H9 (cell line): ENCODE data around the gene ZNF135. TPM values are rescaled to one million over a fixed set of nuclear protein-coding genes. Genes with fewer than 3 reads are reported as not detected.
A peak's percentile ranks its signal among the peaks of the same experiment; 100 is the strongest.

Source experiments
- DNase-seq: peaks from one replicate; pipeline ENCODE4 v3.0.0-alpha.2; 2017
- H2AFZ ChIP-seq: one replicate; pipeline ENCODE4 v1.6.1; 2013; ENCODE audit warnings: mild to moderate bottlenecking, low read length, control low read depth, moderate library complexity
- H2AK5ac ChIP-seq: 2 replicates; pipeline ENCODE4 v1.6.1; 2013; ENCODE audit warnings: low read length, control low read depth, mixed read lengths; ENCODE audit not compliant: insufficient read length
- H2BK120ac ChIP-seq: one replicate; pipeline ENCODE4 v1.6.1; 2013; ENCODE audit warnings: low read depth, mild to moderate bottlenecking, low read length, control low read depth, inconsistent platforms; ENCODE audit not compliant: poor library complexity, severe bottlenecking
- H2BK12ac ChIP-seq: 2 replicates; pipeline ENCODE4 v1.6.1; 2013; ENCODE audit warnings: low read length, control low read depth, mixed read lengths, low read depth; ENCODE audit not compliant: insufficient read length
- H2BK15ac ChIP-seq: 2 replicates; pipeline ENCODE4 v1.6.1; 2013; ENCODE audit warnings: low read depth, low read length, control low read depth
- H2BK20ac ChIP-seq: one replicate; pipeline ENCODE4 v1.6.1; 2013; ENCODE audit warnings: low read depth, mild to moderate bottlenecking, low read length, control low read depth, inconsistent platforms; ENCODE audit not compliant: poor library complexity, severe bottlenecking
- H2BK5ac ChIP-seq: 2 replicates; pipeline ENCODE4 v1.6.1; 2013; ENCODE audit warnings: low read length, control low read depth, mixed read lengths; ENCODE audit not compliant: insufficient read length
- H3K14ac ChIP-seq: 2 replicates; pipeline ENCODE4 v1.6.1; 2013; ENCODE audit warnings: low read length, control low read depth; ENCODE audit not compliant: insufficient read depth
- H3K18ac ChIP-seq: 2 replicates; pipeline ENCODE4 v1.6.1; 2013; ENCODE audit warnings: low read depth, mild to moderate bottlenecking, mixed read lengths, low read length, control low read depth; ENCODE audit not compliant: insufficient read length
- H3K23ac ChIP-seq: 2 replicates; pipeline ENCODE4 v1.6.1; 2013; ENCODE audit warnings: low read length, control low read depth, mixed read lengths, low read depth; ENCODE audit not compliant: insufficient read length
- H3K23me2 ChIP-seq: 2 replicates; pipeline ENCODE4 v1.6.1; 2013; ENCODE audit warnings: low read depth, mild to moderate bottlenecking, mixed read lengths, low read length, control low read depth; ENCODE audit not compliant: insufficient read length, poor library complexity, severe bottlenecking
- H3K27ac ChIP-seq: 2 replicates; pipeline ENCODE4 v1.5.1; 2013; ENCODE audit warnings: low read length, control low read depth, mixed read lengths, low read depth; ENCODE audit not compliant: insufficient read length
- H3K27me3 ChIP-seq: 2 replicates; pipeline ENCODE4 v1.6.1; 2013; ENCODE audit warnings: low read length, control low read depth, inconsistent platforms; ENCODE audit not compliant: insufficient read depth
- H3K4ac ChIP-seq: 2 replicates; pipeline ENCODE4 v1.6.1; 2013; ENCODE audit warnings: low read depth, mild to moderate bottlenecking, control low read depth, inconsistent platforms, low read length, moderate library complexity
- H3K4me1 ChIP-seq: 2 replicates; pipeline ENCODE4 v1.6.1; 2013; ENCODE audit warnings: low read length, control low read depth, inconsistent platforms; ENCODE audit not compliant: insufficient read depth
- H3K4me2 ChIP-seq: 2 replicates; pipeline ENCODE4 v1.6.1; 2013; ENCODE audit warnings: low read length, control low read depth, mixed read lengths; ENCODE audit not compliant: insufficient read length, insufficient read depth
- H3K56ac ChIP-seq: 2 replicates; pipeline ENCODE4 v1.6.1; 2013; ENCODE audit warnings: low read depth, mild to moderate bottlenecking, mixed read lengths, low read length, control low read depth; ENCODE audit not compliant: insufficient read length
- H3K79me1 ChIP-seq: 2 replicates; pipeline ENCODE4 v1.6.1; 2013; ENCODE audit warnings: low read depth, mild to moderate bottlenecking, moderate library complexity, low read length, control low read depth, inconsistent platforms; ENCODE audit not compliant: insufficient read depth, poor library complexity, severe bottlenecking
- H3K79me2 ChIP-seq: 2 replicates; pipeline ENCODE4 v1.6.1; 2013; ENCODE audit warnings: low read length, control low read depth, inconsistent platforms; ENCODE audit not compliant: insufficient read depth
- H3K9ac ChIP-seq: 2 replicates; pipeline ENCODE4 v1.6.1; 2013; ENCODE audit warnings: low read length, control low read depth, mixed read lengths; ENCODE audit not compliant: insufficient read length; ENCODE audit errors: extremely low read depth
- H3K9me3 ChIP-seq: one replicate; pipeline ENCODE4 v1.6.1; 2013; ENCODE audit warnings: low read depth, low read length, inconsistent platforms; ENCODE audit not compliant: control insufficient read depth
- H3T11ph ChIP-seq: one replicate; pipeline ENCODE4 v1.6.1; 2013; ENCODE audit warnings: mild to moderate bottlenecking, low read length, control low read depth, inconsistent platforms
- H4K20me1 ChIP-seq: one replicate; pipeline ENCODE4 v1.6.1; 2013; ENCODE audit not compliant: control insufficient read depth, insufficient read length, insufficient read depth
- H4K5ac ChIP-seq: 2 replicates; pipeline ENCODE4 v1.6.1; 2013; ENCODE audit warnings: low read depth, mild to moderate bottlenecking, mixed read lengths, low read length, control low read depth; ENCODE audit not compliant: insufficient read length
- H4K8ac ChIP-seq: replicated peaks from 2 replicates; pipeline ENCODE4 v1.6.1; 2013; ENCODE audit warnings: low read length, control low read depth, mixed read lengths, low read depth; ENCODE audit not compliant: insufficient read length
- H4K91ac ChIP-seq: 2 replicates; pipeline ENCODE4 v1.6.1; 2013; ENCODE audit warnings: low read depth, mild to moderate bottlenecking, moderate library complexity, mixed read lengths, low read length, control low read depth; ENCODE audit not compliant: insufficient read length
- H3K27ac Mint-ChIP-seq, 3 experiments: 2 replicates in 2 of 3; 3 replicates in 1 of 3; pipeline ENCODE4 v1.8.0; 2020 to 2021; ENCODE audit warnings: mixed read lengths in 3 of 3, mild to moderate bottlenecking in 1 of 3, moderate library complexity in 1 of 3
- H3K27me3 Mint-ChIP-seq: 2 replicates; pipeline ENCODE4 v1.8.0; 2021; ENCODE audit warnings: low read depth, mild to moderate bottlenecking, moderate library complexity, mixed read lengths
- H3K36me3 Mint-ChIP-seq, 3 experiments: 2 replicates in 2 of 3; 3 replicates in 1 of 3; pipeline ENCODE4 v1.8.0; 2020 to 2021; ENCODE audit warnings: low read depth in 3 of 3, mixed read lengths in 3 of 3; ENCODE audit not compliant: insufficient read depth in 1 of 3
- H3K4me1 Mint-ChIP-seq, 2 experiments: 2 replicates each; pipeline ENCODE4 v1.8.0; 2020; ENCODE audit warnings: mixed read lengths in 2 of 2
- H3K4me3 Mint-ChIP-seq, 2 experiments: 2 replicates in 1 of 2; 3 replicates in 1 of 2; pipeline ENCODE4 v1.8.0; 2020 to 2021; ENCODE audit warnings: mild to moderate bottlenecking in 2 of 2, mixed read lengths in 2 of 2, moderate library complexity in 1 of 2
- H3K9me3 Mint-ChIP-seq, 2 experiments: 2 replicates in 1 of 2; 3 replicates in 1 of 2; pipeline ENCODE4 v1.8.0; 2020; ENCODE audit warnings: mild to moderate bottlenecking in 2 of 2, mixed read lengths in 2 of 2, moderate library complexity in 1 of 2
- WGBS: extraction: QIAGEN DNeasy Blood & Tissue Kit; methylation state at CpG from one replicate; pipeline ENCODE4 v1.1.7; 2013; ENCODE audit warnings: missing lambda C conversion rate, low lambda C conversion rate, mixed read lengths; ENCODE audit not compliant: insufficient read length; ENCODE audit errors: extremely low coverage; 5-methylcytosine and 5-hydroxymethylcytosine counted together
- total RNA-seq: library from RNA; stranded (reverse); gene quantifications from 2 replicates; pipeline ENCODE4 v1.2.1, GENCODE V29; 2021
- TF ChIP-seq, protein P1 (sequence below): fragments of 200-600 bp; sonication (generic); conservative IDR thresholded peaks from 3 replicates; pipeline ENCODE4 v1.8.0; 2021; ENCODE audit warnings: antibody characterized with exemption, mild to moderate bottlenecking

Gene ZNF135
- total RNA-seq, 1 experiment from 2014 or later, result 4.7 TPM

DNA sequence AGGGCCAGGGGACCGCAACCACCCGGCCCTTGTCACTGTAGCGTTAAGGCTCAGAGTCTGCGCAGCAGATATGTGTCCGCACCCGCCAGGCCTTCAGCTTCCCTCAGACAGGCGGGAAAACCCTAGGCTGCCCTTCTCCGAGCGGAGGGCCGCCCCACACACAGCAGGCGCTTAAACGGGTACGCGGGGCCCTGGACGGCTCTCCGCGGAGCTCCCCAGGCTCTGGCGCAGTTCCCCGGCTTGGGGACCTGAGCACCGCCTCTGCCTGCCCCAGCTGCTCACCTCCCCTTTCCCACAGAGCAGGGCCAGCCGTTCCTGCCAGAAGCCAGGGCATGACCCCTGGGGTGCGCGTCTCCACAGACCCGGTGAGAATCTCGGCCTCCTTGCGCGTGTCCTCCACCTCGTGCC is 593 bp downstream of the ZNF135 start:
- no peak overlapping the region for H2AK5ac ChIP-seq
- WGBS, result no CpG with 5 or more reads among the region's 28 CpGs
- H3K36me3 Mint-ChIP-seq, result peaks cover 32 to 45% (median 36%) of the 10 kb centered on the region in 3 experiments
- H4K5ac ChIP-seq, result no peak overlapping the region
- no peak overlapping the region; the same call in 1 of the 2 replicates for H3K4ac ChIP-seq
- H3K23me2 ChIP-seq, result peaks cover 3% of the 10 kb centered on the region
- H3K56ac ChIP-seq, result no peak overlapping the region
- peaks cover 4% of the 10 kb centered on the region; the same call in 1 of the 2 replicates for H3K4me1 ChIP-seq
- H2BK20ac ChIP-seq, result no peak overlapping the region
- no peak overlapping the region for H2BK15ac ChIP-seq
- H3K4me2 ChIP-seq, result peak overlapping the region; percentile 23
- peaks cover 59 to 66% of the 10 kb centered on the region in 2 experiments for H3K9me3 Mint-ChIP-seq
- H3K27ac ChIP-seq, result no peak overlapping the region
- H2AFZ ChIP-seq, result no peak overlapping the region
- no peak overlapping the region for H3K27ac Mint-ChIP-seq
- peak overlapping the region; percentile 94 for H3K18ac ChIP-seq
- no peak for DNase-seq
- H4K8ac ChIP-seq, result no peak overlapping the region
- no peak overlapping the region for H3T11ph ChIP-seq
- no peaks in the 10 kb centered on the region for H3K27me3 ChIP-seq
- no peaks in the 10 kb centered on the region for H3K79me2 ChIP-seq
- peak overlapping the region; percentile 98; the same call in 1 of the 2 replicates for H3K14ac ChIP-seq
- H2BK5ac ChIP-seq, result no peak overlapping the region
- H3K79me1 ChIP-seq, result no peaks in the 10 kb centered on the region
- H4K91ac ChIP-seq, result no peak overlapping the region
- H3K9ac ChIP-seq, result no peak overlapping the region
- peak overlapping the region; percentile 73 to 74; a peak in 3 of 5 replicates for H3K4me3 Mint-ChIP-seq
- peaks cover 15% of the 10 kb centered on the region for H3K27me3 Mint-ChIP-seq
- no peaks in the 10 kb centered on the region for H4K20me1 ChIP-seq
- TF ChIP-seq, protein P1, sequence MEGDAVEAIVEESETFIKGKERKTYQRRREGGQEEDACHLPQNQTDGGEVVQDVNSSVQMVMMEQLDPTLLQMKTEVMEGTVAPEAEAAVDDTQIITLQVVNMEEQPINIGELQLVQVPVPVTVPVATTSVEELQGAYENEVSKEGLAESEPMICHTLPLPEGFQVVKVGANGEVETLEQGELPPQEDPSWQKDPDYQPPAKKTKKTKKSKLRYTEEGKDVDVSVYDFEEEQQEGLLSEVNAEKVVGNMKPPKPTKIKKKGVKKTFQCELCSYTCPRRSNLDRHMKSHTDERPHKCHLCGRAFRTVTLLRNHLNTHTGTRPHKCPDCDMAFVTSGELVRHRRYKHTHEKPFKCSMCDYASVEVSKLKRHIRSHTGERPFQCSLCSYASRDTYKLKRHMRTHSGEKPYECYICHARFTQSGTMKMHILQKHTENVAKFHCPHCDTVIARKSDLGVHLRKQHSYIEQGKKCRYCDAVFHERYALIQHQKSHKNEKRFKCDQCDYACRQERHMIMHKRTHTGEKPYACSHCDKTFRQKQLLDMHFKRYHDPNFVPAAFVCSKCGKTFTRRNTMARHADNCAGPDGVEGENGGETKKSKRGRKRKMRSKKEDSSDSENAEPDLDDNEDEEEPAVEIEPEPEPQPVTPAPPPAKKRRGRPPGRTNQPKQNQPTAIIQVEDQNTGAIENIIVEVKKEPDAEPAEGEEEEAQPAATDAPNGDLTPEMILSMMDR, result no peak
- H3K4me1 Mint-ChIP-seq, result peaks cover 10 to 20% of the 10 kb centered on the region in 2 experiments
- H3K23ac ChIP-seq, result no peak overlapping the region
- no peak overlapping the region for H2BK120ac ChIP-seq
- H2BK12ac ChIP-seq, result no peak overlapping the region
- H3K9me3 ChIP-seq, result no peaks in the 10 kb centered on the region
